Tibial artery (tissue), 4 donors: ENCODE measurements around the gene SPOCD1.

Experiments
- DNase-seq, 2 donors: peaks; one replicate each; pipeline ENCODE4 v3.0.0-alpha.2; 2019
- H3K27ac ChIP-seq, 2 donors: fragments of 200-600 bp; sonication (generic) in 1 of 2; 1 replicate in 1 of 2; 2 replicates in 1 of 2; pipeline ENCODE4 v1.5.1; 2018 to 2019; ENCODE audit warnings: mild to moderate bottlenecking in 1 of 2
- H3K27me3 ChIP-seq, 2 donors: fragments of 200-600 bp; sonication (generic) in 1 of 2; one replicate each; pipeline versions ENCODE4 v1.5.1 to v1.6.0; 2016 to 2019
- H3K36me3 ChIP-seq, 3 donors: fragments of 200-600 bp; sonication (generic) in 2 of 3; one replicate each; pipeline ENCODE4 v1.5.1; 2016 to 2019; ENCODE audit warnings: mild to moderate bottlenecking in 2 of 3
- H3K4me1 ChIP-seq, 4 donors: fragments of 200-600 bp; sonication (generic) in 2 of 4; 1 replicate in 3 of 4; 2 replicates in 1 of 4; pipeline ENCODE4 v1.5.1; 2016 to 2019
- H3K4me3 ChIP-seq, 2 donors: fragments of 200-600 bp; sonication (generic) in 1 of 2; 1 replicate in 1 of 2; 2 replicates in 1 of 2; pipeline ENCODE4 v1.5.1; 2018 to 2019; ENCODE audit warnings: mild to moderate bottlenecking in 2 of 2
- H3K9me3 ChIP-seq, 3 donors: fragments of 200-600 bp; sonication (generic) in 1 of 3; one replicate each; pipeline ENCODE4 v1.5.1; 2016 to 2019
- CTCF ChIP-seq, 2 experiments: fragments of 200-600 bp in 1 of 2; fragments of 450-650 bp in 1 of 2; IDR thresholded peaks; one replicate each; pipeline ENCODE4 v1.5.1; 2017 to 2019; ENCODE audit warnings: antibody characterized with exemption in 2 of 2, mild to moderate bottlenecking in 1 of 2, moderate library complexity in 1 of 2
- intact Hi-C: fragments of 100-400 bp; cut with DNase I; formaldehyde crosslinking; loops from one replicate; pipeline ENCODE4 v1.15.0; 2023; ENCODE audit warnings: low total_unique reads

Gene SPOCD1

GRCh38 chr1:31836638-31837037, 20.8 kb upstream of the SPOCD1 start:
- no peak for DNase-seq
- H3K36me3 ChIP-seq = no peaks in the 10 kb centered on the region
- intact Hi-C loops = no loop called here
- no peak overlapping the region for H3K4me3 ChIP-seq
- TF ChIP-seq CTCF (IDR thresholded peaks at IDR 0.05) = no peak
- no peaks in the 10 kb centered on the region for H3K9me3 ChIP-seq
- H3K4me1 ChIP-seq = no peaks in the 10 kb centered on the region
- no peak overlapping the region for H3K27ac ChIP-seq
- peaks cover 0 to 9% of the 10 kb centered on the region in 2 donors for H3K27me3 ChIP-seq

- no peak for DNase-seq
- peaks cover 0 to 15% of the 10 kb centered on the region in 2 donors for H3K27me3 ChIP-seq
- intact Hi-C loops = no loop called here
These were observed 19.6 kb upstream of the SPOCD1 start for GRCh38 chr1:31835415-31835814.

GRCh38 chr1:31834501-31834900, 18.7 kb upstream of the SPOCD1 start:
- Histone ChIP-seq H3K27me3 (peaks cover 0 to 23% of the 10 kb centered on the region in 2 donors), H3K27ac (no peak overlapping the region), H3K4me3 (no peak overlapping the region), H3K9me3 (no peaks in the 10 kb centered on the region), H3K4me1 (no peaks in the 10 kb centered on the region), H3K36me3 (no peaks in the 10 kb centered on the region)
- TF ChIP-seq CTCF (IDR thresholded peaks at IDR 0.05) = no peak
- intact Hi-C loops = no loop called here
- no peak for DNase-seq

More at GRCh38 chr1:31835415-31835814, 19.6 kb upstream of the SPOCD1 start:
- Histone ChIP-seq H3K27ac (no peak overlapping the region), H3K9me3 (no peaks in the 10 kb centered on the region), H3K4me3 (no peak overlapping the region), H3K36me3 (no peaks in the 10 kb centered on the region), H3K4me1 (no peaks in the 10 kb centered on the region)
- no peak for TF ChIP-seq CTCF (IDR thresholded peaks at IDR 0.05)

- Histone ChIP-seq H3K4me3 (no peak overlapping the region), H3K4me1 (no peaks in the 10 kb centered on the region), H3K36me3 (no peaks in the 10 kb centered on the region), H3K9me3 (no peaks in the 10 kb centered on the region), H3K27ac (no peak overlapping the region), H3K27me3 (peaks cover 0 to 36% of the 10 kb centered on the region in 2 donors)
- DNase-seq = no peak
- intact Hi-C loops = no loop called here
- no peak for TF ChIP-seq CTCF (IDR thresholded peaks at IDR 0.05)
These were observed 15.9 kb upstream of the SPOCD1 start for GRCh38 chr1:31831397-31832378.

GRCh38 chr1:31830511-31830910, 14.7 kb upstream of the SPOCD1 start:
- H3K27me3 ChIP-seq = peaks cover 0 to 36% of the 10 kb centered on the region in 2 donors
- H3K4me1 ChIP-seq = no peaks in the 10 kb centered on the region
- H3K36me3 ChIP-seq = no peaks in the 10 kb centered on the region
- intact Hi-C loops = no loop called here
- no peaks in the 10 kb centered on the region for H3K9me3 ChIP-seq
- no peak for TF ChIP-seq CTCF (IDR thresholded peaks at IDR 0.05)
- H3K27ac ChIP-seq = no peak overlapping the region
- H3K4me3 ChIP-seq = no peak overlapping the region
- DNase-seq = no peak
